ENCODE measurements around the gene DGKA.

DGKA gene

DNA sequence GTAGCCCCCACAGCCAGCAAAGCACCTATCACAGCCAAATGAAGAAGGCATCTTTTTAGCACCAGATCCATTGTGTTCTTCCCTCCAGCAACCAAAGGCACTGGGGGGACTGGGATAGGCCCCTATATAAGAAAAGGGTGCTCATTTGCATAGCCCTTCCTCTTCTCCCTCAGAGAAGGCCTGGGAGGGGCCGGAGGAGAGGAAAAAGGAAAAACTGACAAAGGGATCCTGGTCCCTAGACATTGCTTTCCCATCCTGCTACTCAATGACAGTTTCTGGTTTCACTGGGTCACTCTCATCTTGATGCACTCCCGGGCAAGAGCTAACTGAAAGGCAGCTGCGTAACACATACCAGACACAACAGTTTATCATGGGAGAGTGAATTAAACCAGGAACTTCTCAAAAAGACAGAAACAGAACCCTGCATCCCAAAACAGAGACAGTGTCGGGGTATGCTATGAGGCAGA is 35.0 kb downstream of the DGKA start, which contains the start of gene PMEL:
Gene PMEL, minus strand, starts transcription at position 102 of the 467 bp plus-strand sequence. Its CDS starts 31 bp downstream, at position 71.
- peak; percentile 60 for ATAC-seq
- TF ChIP-seq, protein P1, sequence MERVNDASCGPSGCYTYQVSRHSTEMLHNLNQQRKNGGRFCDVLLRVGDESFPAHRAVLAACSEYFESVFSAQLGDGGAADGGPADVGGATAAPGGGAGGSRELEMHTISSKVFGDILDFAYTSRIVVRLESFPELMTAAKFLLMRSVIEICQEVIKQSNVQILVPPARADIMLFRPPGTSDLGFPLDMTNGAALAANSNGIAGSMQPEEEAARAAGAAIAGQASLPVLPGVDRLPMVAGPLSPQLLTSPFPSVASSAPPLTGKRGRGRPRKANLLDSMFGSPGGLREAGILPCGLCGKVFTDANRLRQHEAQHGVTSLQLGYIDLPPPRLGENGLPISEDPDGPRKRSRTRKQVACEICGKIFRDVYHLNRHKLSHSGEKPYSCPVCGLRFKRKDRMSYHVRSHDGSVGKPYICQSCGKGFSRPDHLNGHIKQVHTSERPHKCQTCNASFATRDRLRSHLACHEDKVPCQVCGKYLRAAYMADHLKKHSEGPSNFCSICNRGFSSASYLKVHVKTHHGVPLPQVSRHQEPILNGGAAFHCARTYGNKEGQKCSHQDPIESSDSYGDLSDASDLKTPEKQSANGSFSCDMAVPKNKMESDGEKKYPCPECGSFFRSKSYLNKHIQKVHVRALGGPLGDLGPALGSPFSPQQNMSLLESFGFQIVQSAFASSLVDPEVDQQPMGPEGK (CRISPR knock-in tag; IDR thresholded peaks at IDR 0.05; ENCODE audit: borderline replicate concordance) = no peak
- TF ChIP-seq GLIS3 (CRISPR knock-in tag; IDR thresholded peaks at IDR 0.05) (no peak), RARB (CRISPR knock-in tag; IDR thresholded peaks at IDR 0.05) (no peak), ZFP3 (CRISPR knock-in tag; IDR thresholded peaks at IDR 0.05) (no peak), SNAI2 (CRISPR knock-in tag; IDR thresholded peaks at IDR 0.05) (no peak), OSR1 (CRISPR knock-in tag; IDR thresholded peaks at IDR 0.05) (no peak), ZFP30 (CRISPR knock-in tag; IDR thresholded peaks at IDR 0.05) (no peak), TCF4 (CRISPR knock-in tag; IDR thresholded peaks at IDR 0.05; ENCODE audit: borderline replicate concordance) (no peak), ESRRG (CRISPR knock-in tag; IDR thresholded peaks at IDR 0.05) (no peak), PPARA (CRISPR knock-in tag; IDR thresholded peaks at IDR 0.05; ENCODE audit: borderline replicate concordance) (no peak), ZNF565 (CRISPR knock-in tag; conservative IDR thresholded peaks at IDR 0.05; ENCODE audit: low read depth) (no peak), ZNF8 (CRISPR knock-in tag; IDR thresholded peaks at IDR 0.05) (no peak), TOX (CRISPR knock-in tag; IDR thresholded peaks at IDR 0.05; ENCODE audit: borderline replicate concordance) (no peak), BACH2 (CRISPR knock-in tag; IDR thresholded peaks at IDR 0.05; ENCODE audit: borderline replicate concordance) (no peak), ZC3H10 (CRISPR knock-in tag; IDR thresholded peaks at IDR 0.05) (no peak), ZNF70 (CRISPR knock-in tag; IDR thresholded peaks at IDR 0.05) (no peak), CSDC2 (CRISPR knock-in tag; IDR thresholded peaks at IDR 0.05) (no peak)
- TF ChIP-seq, protein P2, sequence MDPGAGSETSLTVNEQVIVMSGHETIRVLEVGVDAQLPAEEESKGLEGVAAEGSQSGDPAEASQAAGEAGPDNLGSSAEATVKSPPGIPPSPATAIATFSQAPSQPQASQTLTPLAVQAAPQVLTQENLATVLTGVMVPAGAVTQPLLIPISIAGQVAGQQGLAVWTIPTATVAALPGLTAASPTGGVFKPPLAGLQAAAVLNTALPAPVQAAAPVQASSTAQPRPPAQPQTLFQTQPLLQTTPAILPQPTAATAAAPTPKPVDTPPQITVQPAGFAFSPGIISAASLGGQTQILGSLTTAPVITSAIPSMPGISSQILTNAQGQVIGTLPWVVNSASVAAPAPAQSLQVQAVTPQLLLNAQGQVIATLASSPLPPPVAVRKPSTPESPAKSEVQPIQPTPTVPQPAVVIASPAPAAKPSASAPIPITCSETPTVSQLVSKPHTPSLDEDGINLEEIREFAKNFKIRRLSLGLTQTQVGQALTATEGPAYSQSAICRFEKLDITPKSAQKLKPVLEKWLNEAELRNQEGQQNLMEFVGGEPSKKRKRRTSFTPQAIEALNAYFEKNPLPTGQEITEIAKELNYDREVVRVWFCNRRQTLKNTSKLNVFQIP (CRISPR knock-in tag; IDR thresholded peaks at IDR 0.05; ENCODE audit: borderline replicate concordance, low read depth) = no peak
- TF ChIP-seq, protein P3, sequence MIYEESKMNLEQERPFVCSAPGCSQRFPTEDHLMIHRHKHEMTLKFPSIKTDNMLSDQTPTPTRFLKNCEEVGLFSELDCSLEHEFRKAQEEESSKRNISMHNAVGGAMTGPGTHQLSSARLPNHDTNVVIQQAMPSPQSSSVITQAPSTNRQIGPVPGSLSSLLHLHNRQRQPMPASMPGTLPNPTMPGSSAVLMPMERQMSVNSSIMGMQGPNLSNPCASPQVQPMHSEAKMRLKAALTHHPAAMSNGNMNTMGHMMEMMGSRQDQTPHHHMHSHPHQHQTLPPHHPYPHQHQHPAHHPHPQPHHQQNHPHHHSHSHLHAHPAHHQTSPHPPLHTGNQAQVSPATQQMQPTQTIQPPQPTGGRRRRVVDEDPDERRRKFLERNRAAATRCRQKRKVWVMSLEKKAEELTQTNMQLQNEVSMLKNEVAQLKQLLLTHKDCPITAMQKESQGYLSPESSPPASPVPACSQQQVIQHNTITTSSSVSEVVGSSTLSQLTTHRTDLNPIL (CRISPR knock-in tag; IDR thresholded peaks at IDR 0.05; ENCODE audit: low read depth) = no peak
- TF ChIP-seq, protein P4, sequence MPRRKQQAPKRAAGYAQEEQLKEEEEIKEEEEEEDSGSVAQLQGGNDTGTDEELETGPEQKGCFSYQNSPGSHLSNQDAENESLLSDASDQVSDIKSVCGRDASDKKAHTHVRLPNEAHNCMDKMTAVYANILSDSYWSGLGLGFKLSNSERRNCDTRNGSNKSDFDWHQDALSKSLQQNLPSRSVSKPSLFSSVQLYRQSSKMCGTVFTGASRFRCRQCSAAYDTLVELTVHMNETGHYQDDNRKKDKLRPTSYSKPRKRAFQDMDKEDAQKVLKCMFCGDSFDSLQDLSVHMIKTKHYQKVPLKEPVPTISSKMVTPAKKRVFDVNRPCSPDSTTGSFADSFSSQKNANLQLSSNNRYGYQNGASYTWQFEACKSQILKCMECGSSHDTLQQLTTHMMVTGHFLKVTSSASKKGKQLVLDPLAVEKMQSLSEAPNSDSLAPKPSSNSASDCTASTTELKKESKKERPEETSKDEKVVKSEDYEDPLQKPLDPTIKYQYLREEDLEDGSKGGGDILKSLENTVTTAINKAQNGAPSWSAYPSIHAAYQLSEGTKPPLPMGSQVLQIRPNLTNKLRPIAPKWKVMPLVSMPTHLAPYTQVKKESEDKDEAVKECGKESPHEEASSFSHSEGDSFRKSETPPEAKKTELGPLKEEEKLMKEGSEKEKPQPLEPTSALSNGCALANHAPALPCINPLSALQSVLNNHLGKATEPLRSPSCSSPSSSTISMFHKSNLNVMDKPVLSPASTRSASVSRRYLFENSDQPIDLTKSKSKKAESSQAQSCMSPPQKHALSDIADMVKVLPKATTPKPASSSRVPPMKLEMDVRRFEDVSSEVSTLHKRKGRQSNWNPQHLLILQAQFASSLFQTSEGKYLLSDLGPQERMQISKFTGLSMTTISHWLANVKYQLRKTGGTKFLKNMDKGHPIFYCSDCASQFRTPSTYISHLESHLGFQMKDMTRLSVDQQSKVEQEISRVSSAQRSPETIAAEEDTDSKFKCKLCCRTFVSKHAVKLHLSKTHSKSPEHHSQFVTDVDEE (CRISPR knock-in tag; IDR thresholded peaks at IDR 0.05) = no peak

DNA sequence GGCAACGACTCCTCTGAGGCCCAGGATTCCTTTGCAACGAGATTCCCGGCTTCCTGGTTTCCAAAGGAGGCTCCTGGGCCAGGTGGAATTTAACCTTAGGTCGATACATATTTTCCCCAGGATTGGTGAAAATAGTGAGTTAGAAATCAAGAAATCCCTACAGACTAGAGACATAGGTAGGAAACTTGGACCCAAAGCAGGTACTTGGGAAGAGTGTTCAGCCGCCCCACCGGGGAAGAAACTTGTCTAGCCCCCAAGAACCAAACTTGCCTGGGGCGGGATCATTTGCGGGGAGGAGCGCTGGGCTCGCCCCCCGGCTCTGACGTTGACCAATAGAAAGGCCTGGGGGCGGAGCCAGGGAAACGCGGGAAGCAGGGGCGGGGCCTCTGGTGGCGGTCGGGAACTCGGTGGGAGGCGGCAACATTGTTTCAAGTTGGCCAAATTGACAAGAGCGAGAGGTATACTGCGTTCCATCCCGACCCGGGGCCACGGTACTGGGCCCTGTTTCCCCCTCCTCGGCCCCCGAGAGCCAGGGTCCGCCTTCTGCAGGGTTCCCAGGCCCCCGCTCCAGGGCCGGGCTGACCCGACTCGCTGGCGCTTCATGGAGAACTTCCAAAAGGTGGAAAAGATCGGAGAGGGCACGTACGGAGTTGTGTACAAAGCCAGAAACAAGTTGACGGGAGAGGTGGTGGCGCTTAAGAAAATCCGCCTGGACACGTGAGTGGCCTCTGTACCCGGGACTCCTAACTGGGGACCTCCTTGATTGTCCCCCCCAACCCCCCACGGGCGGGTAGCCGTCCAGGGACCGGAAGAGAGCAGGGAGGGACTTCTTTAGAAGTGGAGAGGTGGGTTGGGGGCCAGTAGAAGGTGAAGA is 35.7 kb downstream of the DGKA start, which contains the start of gene CDK2:
Gene CDK2, plus strand, starts transcription at position 423 of the 874 bp plus-strand sequence. Its CDS starts 179 bp downstream, at position 602.
- ATAC-seq = peak; percentile 96
- TF ChIP-seq, protein P1 (CRISPR knock-in tag; IDR thresholded peaks at IDR 0.05; ENCODE audit: borderline replicate concordance) = peak; percentile 18; the same call in 1 of the 2 replicates
- no peak for TF ChIP-seq ZFP3 (CRISPR knock-in tag; IDR thresholded peaks at IDR 0.05)
